Peyer's patch (tissue), 4 donors: Measurements from ENCODE around the gene DNAH17. TPM values are rescaled to one million over a fixed set of nuclear protein-coding genes. Genes with fewer than 3 reads are reported as not detected.

Experiments
- DNase-seq, 3 donors: peaks; one replicate each; pipeline ENCODE4 v3.0.0-alpha.2; 2017 to 2019
- H3K27ac ChIP-seq, 4 donors: fragments of 200-600 bp; sonication (generic); one replicate each; pipeline ENCODE4 v1.5.1; 2016 to 2019
- H3K27me3 ChIP-seq, 2 donors: fragments of 200-600 bp; sonication (generic); one replicate each; pipeline ENCODE4 v1.5.1; 2019
- H3K36me3 ChIP-seq, 3 donors: fragments of 200-600 bp; sonication (generic); one replicate each; pipeline ENCODE4 v1.5.1; 2016 to 2019
- H3K4me1 ChIP-seq, 4 donors: fragments of 200-600 bp; sonication (generic); one replicate each; pipeline ENCODE4 v1.5.1; 2016 to 2019
- H3K4me3 ChIP-seq, 4 donors: fragments of 200-600 bp; sonication (generic); 1 replicate in 3 of 4; 2 replicates in 1 of 4; pipeline ENCODE4 v1.5.1; 2016 to 2019; ENCODE audit warnings: mild to moderate bottlenecking in 1 of 4
- H3K9me3 ChIP-seq, 4 donors: fragments of 200-600 bp; sonication (generic); one replicate each; pipeline ENCODE4 v1.5.1; 2016 to 2019; ENCODE audit warnings: mild to moderate bottlenecking in 1 of 4
- CTCF ChIP-seq, 6 experiments: fragments of 450-650 bp in 4 of 6; fragments of 200-600 bp in 2 of 6; sonication (generic) in 1 of 6; IDR thresholded peaks; one replicate each; pipeline ENCODE4 v1.5.1; 2017 to 2019; ENCODE audit warnings: antibody characterized with exemption in 6 of 6, mild to moderate bottlenecking in 3 of 6, moderate library complexity in 1 of 6
- POLR2A ChIP-seq, 2 donors: fragments of 450-650 bp; IDR thresholded peaks; one replicate each; pipeline ENCODE4 v1.5.1; 2017; ENCODE audit warnings: antibody characterized with exemption in 2 of 2, mild to moderate bottlenecking in 2 of 2, moderate library complexity in 2 of 2
- total RNA-seq, 4 donors: library from RNA; depleted of rRNA; stranded (reverse); fragments of >200 nt; gene quantifications; one replicate each; pipeline ENCODE4 v1.1.0, GENCODE V29; 2016

DNAH17 gene
- total RNA-seq, 4 donors from 2014 or later: under 0.01 to 0.67 TPM; not detected in 2

GRCh38 chr17:78580277-78580804 is 3.1 kb upstream of the DNAH17 start:
- Histone ChIP-seq H3K4me1 (no peaks in the 10 kb centered on the region), H3K4me3 (no peak overlapping the region), H3K36me3 (no peaks in the 10 kb centered on the region), H3K27ac (no peak overlapping the region), H3K9me3 (no peaks in the 10 kb centered on the region), H3K27me3 (no peaks in the 10 kb centered on the region)
- no peak for DNase-seq
- TF ChIP-seq CTCF (IDR thresholded peaks at IDR 0.05) (no peak), POLR2A (IDR thresholded peaks at IDR 0.05) (no peak)

GRCh38 chr17:78576389-78577112 is 645 bp downstream of the DNAH17 start:
- Histone ChIP-seq H3K36me3 (no peaks in the 10 kb centered on the region), H3K4me1 (no peaks in the 10 kb centered on the region), H3K27me3 (no peaks in the 10 kb centered on the region), H3K9me3 (no peaks in the 10 kb centered on the region), H3K27ac (no peak overlapping the region), H3K4me3 (no peak overlapping the region)
- TF ChIP-seq CTCF (IDR thresholded peaks at IDR 0.05) (no peak), POLR2A (IDR thresholded peaks at IDR 0.05) (no peak)
- DNase-seq: no peak

GRCh38 chr17:78575899-78576298 is 1.3 kb downstream of the DNAH17 start:
- H3K36me3 ChIP-seq: no peaks in the 10 kb centered on the region
- no peak overlapping the region for H3K4me3 ChIP-seq
- TF ChIP-seq POLR2A (IDR thresholded peaks at IDR 0.05): no peak
- TF ChIP-seq CTCF (IDR thresholded peaks at IDR 0.05): no peak
- H3K4me1 ChIP-seq: no peaks in the 10 kb centered on the region
- no peak overlapping the region for H3K27ac ChIP-seq
- no peaks in the 10 kb centered on the region for H3K27me3 ChIP-seq
- DNase-seq: no peak
- no peaks in the 10 kb centered on the region for H3K9me3 ChIP-seq

- TF ChIP-seq CTCF (IDR thresholded peaks at IDR 0.05) (no peak), POLR2A (IDR thresholded peaks at IDR 0.05) (no peak)
- Histone ChIP-seq H3K9me3 (no peaks in the 10 kb centered on the region), H3K4me1 (no peaks in the 10 kb centered on the region), H3K27ac (no peak overlapping the region), H3K27me3 (no peaks in the 10 kb centered on the region), H3K36me3 (no peaks in the 10 kb centered on the region), H3K4me3 (no peak overlapping the region)
- DNase-seq: no peak
Measured at GRCh38 chr17:78575340-78575739, 1.9 kb downstream of the DNAH17 start.

GRCh38 chr17:78573955-78574354 is 3.2 kb downstream of the DNAH17 start:
- Histone ChIP-seq H3K4me3 (no peak overlapping the region), H3K27me3 (no peaks in the 10 kb centered on the region), H3K36me3 (no peaks in the 10 kb centered on the region), H3K4me1 (no peaks in the 10 kb centered on the region), H3K27ac (no peak overlapping the region), H3K9me3 (no peaks in the 10 kb centered on the region)
- TF ChIP-seq CTCF (IDR thresholded peaks at IDR 0.05): no peak
- TF ChIP-seq POLR2A (IDR thresholded peaks at IDR 0.05): no peak
- no peak for DNase-seq
